ENCODE measurements around the gene CDH2.

The CDH2 gene

DNA sequence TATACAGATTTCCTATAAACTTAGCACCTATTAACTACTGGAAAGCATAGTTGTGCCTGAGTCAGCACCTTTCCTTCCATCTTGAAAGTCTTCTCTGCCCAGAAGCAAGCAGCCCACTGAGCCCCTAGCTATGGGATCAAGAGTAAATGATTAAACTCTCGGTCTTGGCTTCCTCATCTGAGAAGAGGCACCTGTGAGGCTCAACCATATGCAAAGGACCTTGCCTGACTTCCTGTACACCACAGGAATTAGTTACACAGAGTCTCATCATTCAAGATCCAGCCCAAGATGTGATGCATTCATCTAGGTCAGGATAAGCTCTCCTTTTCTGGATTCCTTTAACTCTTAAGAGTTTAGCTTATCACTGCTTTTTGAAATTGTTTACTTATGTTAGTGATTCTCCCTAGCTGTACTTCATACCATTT lies 96.0 kb downstream of the CDH2 start:
- no peak for DNase-seq

DNA sequence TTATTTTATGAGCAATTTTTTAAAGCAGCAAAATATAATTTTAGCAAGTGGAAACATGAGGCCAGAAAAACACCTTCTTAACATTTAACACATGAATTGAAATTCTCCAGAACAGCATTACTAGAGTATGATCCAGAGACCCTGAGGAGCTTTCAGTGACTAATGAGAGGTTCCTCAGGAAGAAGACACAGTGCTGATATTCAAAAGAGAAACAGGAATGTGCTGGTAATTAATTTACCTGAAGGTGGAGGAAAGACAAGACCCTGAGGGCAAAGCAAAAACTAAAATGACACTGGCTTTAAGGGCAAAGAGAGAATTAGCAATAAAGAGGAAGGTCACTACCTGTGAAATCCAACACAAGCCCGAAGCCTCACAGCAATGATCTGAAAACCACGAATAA lies 97.0 kb downstream of the CDH2 start:
- no peak for DNase-seq

DNA sequence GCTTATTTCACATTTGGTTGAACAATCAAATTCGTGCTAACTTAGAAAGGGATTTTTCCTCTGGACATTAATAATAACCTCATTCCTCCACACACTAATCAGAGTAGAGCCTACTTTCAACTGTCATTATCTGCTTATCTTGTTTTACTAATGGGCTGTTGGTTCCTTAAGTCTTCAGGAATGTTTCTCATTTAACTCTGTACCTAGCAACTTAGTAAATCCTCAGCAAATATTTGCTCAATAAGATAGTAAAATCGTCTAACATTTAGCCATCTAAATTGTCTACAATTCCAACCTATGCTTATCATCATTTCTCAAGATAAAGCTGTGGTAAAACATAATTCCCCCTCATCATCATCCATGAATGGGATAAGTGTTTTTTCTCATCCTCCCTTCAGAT lies 98.1 kb downstream of the CDH2 start:
- no peak for DNase-seq

DNA sequence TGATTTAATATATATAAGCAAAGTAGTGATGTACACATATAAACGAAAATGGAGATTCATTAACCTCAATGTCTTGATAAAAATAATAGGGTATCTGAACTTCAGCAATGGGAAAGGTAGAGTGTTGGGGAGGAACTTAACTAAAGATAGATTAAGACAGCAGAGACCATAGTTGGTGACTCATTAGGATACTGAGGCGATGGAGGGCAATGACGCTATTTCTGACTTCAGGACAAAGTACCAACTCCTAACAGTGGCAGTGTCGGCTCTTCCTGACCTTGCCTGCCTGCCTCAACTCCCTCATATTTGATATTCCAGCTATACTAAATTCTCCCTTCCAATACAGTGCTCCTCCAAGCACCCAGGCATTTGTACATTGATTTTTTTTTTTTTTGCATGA lies 98.6 kb downstream of the CDH2 start:
- no peak for DNase-seq

DNA sequence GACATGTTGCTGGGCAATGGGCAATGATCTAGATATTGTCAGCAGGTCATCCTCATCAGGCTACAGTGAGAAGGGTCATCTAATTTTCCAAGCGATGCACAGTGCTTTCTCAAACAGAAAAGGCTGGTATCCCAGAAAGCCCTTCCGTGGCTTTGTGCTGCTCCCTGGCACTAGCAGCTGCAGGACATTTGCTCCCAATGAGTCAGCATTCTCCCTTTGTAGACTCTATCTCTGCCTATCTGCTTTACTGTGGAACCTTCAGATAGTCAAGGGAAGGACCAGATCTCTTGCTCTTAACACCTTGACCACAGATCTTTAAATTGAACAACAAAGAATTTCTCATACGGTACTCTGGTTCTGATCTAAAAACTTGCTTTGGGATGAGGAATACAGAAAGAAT lies 101.4 kb downstream of the CDH2 start:
- no peak for DNase-seq

DNA sequence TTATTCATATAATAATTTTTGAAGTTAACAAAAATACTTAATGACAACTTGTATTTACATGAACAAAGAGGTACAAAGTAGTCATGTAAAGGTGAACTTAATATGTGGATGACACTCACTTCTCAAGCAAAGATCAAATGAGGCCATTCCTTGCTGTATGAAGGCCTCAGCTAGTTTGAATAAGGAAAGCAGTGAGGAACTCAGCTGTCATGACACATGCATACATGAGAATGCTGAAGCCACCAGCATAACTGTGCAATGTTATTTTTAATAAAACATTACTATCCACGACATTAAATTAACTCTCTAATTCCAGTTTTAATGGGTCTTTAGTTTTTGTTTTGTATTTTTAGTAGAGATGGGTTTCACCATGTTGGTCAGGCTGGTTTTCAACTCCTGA lies 102.9 kb downstream of the CDH2 start:
- DNase-seq: no peak

DNA sequence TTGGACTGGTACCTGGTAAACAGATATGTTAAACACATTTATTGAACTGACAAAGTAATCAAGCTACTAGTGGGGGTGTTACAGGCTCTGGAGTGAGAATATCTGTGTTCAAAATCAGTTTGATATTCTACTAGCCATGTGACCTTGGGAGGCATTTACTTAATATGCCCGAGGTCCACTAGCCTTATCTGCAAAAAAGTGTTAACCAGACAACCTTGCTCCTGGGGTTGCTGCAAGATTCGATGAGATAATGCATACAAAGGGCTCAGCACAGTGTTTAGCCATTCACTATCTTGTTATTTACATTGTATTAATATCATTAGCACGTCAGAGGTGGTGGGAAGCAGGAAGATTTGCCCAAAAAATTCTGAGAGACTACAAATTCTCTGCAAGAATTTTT lies 103.3 kb downstream of the CDH2 start:
- no peak for DNase-seq

DNA sequence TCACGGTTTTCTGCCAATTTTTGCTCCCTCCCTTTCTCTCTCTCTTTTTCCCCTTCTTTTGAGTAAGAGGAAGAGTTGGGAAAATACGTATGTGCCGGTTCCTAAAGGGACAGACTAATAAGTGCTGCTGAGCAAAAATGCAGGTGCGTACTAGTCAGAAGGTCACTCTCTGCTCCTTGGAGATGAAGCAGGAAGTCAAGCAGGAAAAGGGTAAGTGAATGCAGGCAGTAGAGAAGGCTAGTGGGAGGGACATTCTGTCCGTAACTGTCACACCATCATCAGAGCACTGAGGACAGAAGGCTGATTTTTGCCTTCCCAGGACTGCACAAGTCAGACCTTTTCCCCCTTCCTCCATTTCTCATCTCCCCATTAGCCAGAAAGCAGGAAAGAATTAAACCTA lies 105.7 kb downstream of the CDH2 start:
- no peak for DNase-seq

DNA sequence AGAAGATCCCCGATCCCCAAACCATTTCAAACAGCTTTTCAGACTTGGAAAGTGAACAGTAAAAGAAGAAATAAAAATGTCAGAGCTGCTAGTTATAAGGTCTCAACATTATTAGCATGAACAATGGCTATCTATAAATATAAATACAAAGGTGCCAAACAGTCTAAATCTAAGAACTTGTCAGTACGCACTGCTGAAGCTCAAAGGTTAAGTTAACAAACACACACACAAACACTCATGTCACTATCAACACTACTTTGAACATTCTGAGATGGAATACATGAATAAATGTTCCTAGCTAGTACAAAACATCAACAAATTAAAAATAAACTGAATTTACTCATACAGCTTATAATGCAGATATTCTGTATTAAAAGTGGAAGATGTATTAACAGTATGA lies 108.7 kb downstream of the CDH2 start:
- no peak for DNase-seq

DNA sequence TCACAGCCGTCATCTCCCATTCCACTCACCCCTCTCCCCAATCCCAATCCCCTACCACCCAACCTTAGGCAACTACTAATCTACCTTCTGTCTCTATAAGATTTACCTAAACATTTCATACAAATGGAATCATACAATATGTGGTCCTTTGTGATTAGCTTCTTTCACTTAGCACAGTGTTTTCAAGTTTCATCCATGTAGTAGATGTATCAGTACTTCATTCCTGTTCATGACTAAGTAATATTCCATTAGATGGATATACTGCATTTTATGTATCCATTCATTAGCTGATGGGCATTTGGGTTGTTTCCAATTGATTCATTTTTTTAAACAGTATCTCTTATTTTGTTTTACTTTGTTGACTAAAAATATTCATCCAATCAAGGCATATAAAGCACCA lies 109.6 kb downstream of the CDH2 start:
- no peak for DNase-seq

DNA sequence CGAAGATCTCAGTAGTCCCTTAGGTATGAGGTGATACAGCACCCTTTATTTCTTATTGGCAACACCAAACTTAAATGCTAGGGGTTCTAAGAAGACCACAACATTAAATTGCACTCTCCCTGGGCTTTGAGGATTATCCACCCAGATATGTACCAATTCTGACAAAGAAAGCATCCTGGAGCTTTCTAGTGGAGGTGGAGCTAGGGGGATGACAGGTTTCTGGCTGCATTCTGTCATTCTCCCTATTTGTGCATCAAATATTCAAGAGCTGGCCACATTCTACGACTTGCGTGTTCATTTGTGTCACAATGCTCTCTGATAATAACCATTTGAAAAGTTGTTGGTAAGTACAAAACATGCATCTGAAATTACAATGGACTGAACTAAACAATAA lies 111.1 kb downstream of the CDH2 start:
- no peak for DNase-seq

DNA sequence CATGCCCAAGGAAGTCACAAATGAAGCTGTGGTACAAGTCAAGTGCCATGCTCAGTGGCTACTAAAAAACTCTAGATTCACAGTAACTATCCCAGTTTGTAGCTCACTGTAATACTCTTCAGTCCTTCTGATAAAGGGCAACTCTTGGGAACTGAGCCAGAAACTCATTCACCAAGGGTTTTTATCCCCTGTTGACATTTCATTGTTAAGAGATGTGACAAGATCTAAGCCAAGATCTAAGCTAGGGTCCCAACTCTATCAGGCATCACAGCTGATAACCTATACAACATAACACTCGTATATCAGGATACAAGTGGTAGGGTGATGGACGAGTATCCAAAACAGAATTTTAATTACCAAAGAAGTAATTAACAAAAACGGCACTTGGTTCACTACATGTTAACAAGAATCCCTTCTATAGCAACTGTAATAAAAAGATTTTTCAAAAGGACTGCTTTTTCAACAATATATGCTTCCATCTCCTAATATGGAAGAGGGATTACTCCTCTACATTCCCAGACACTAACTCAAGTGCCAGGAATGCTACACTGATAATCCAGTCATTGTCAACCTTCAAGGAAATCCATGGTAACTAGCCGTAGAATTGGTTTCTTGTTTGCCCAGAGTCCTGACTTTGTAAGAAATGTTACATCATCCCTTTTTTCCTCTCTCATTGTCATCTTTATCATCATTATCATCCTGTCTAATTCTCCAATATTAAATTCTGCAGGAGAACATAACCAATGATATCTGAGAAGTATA lies 111.7 kb downstream of the CDH2 start:
- peak in 1 of 2 experiments; percentile 30 for DNase-seq

DNA sequence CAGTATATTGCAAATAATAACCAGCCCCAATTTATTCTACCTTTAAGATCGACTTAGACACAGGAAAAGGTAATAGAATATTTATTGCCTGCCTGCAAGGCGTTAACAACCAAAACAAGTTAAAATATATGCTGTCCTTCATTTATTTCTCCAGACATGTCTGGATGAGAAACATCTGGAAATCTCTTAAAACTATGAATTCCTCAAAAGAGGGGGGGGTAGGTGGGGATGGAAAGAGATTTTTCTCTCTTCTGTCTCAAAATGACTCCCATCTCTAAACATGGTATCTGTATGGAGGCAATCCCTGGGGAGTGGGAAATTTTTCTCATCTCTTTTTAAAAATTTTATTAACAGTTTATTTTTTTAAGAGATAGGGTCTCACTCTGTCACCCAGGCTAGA lies 113.0 kb downstream of the CDH2 start:
- no peak for DNase-seq

DNA sequence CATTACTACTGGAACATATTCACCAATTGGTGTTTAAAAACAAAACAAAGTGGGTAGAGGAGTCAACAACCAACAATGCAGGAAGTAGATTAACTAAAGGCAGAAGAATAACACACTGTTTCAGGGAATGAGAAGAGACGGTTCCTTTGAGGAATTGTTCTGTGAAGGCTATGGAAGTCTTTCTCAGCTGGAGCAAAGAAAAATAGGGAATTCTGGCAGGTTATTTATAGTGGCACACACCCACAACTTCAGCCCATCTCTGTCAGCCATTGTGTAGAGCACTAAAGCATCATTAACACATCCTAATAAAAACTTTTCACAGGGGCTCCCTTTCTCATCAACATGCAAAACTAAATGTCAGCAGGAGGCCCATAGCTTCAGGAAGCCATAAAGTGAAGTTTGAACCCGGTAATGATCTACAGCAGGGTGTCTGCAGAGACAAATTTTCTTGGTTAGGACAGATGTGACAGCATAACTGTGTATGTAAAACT lies 113.6 kb downstream of the CDH2 start:
- DNase-seq: no peak

DNA sequence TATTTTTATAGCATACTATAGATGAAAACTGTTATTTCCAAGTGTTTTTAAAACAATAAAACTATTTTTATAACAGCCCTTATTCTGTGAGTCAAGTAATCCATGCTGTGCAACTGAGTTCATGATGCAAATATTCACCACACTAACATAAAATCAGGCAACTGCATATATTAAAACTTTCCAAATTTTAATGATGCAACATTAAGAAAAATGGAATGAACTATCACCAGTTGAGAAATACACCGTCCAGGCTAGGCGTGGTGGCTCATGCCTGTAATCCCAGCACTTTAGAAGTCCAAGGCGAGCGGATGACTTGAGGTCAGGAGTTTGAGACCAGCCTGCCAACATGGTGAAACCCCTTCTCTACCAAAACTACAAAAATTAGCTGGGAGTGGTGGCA lies 114.5 kb downstream of the CDH2 start:
- DNase-seq: no peak

DNA sequence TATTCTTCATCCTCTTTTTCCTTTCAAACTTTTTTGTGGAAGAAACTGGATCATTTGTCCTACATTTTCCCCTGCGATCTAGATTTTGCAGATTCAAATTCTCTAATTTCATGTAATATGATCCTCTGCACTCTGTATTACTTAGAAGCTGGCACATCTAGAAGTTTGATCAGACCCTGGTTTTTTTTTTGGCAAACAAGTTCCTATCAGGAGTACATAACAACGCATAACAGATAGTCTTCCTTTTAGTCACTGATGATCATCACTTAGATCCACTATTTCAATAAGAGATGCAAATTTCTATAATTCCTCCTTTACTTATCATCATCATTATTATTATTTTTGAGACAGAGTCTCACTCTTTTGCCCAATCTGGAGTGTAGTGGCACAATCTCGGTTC lies 117.1 kb downstream of the CDH2 start:
- DNase-seq: no peak

DNA sequence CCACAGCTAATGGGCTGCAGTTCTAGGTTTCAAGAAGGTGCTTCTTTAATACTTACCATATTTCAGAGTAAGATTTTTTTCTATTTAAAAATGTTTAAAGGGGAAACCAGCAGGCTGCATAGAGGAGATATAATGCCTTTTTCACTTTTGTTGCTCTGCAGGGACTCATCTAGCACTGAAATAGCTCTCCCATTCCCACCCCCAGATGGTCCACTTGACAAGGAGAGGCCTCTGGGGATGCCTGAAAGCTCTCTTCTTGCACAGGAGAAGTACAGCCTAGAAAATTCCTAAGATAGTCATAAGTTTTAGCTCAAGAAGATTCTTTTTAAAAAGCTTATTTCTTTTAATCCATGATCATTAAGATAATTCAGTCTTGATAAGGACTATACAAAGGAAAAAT lies 126.4 kb downstream of the CDH2 start:
- no peak for DNase-seq

DNA sequence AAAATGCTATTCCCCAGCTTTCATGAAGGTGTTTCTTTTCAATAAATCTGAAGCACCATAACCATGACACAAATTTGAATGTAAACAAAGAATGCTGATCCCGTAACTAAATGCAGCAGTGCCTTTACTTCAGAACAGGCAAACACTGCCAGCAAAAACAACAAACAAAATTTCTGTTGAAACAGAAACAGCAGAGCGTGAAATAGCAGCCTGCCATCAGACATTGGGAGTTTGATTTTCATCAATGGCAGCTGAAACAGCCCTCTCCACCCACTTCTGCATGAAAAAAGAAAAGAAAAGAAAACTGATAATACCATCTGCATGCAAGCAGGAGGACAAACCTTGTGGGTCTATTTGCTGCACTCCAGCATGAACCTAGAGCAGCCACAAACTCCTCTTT lies 128.3 kb downstream of the CDH2 start:
- no peak for DNase-seq

DNA sequence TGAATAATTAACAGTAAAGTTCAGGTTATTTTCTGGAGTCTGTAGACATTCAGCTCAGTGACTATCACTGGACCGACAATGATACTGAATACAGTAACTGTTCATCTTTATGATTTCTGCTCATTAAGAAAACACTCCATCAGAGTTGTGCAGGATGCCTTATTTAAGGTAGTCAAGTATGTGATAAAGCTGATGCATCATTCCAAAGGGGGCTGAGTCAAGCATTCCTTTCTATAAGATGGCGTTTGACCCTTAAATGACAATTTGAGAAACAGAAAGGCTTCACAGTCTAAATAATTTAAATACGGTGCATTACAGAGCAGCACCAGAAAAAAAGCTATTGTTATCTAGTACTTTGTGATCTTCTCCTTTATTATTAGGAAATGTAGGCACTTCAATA lies 131.1 kb downstream of the CDH2 start:
- DNase-seq: no peak

DNA sequence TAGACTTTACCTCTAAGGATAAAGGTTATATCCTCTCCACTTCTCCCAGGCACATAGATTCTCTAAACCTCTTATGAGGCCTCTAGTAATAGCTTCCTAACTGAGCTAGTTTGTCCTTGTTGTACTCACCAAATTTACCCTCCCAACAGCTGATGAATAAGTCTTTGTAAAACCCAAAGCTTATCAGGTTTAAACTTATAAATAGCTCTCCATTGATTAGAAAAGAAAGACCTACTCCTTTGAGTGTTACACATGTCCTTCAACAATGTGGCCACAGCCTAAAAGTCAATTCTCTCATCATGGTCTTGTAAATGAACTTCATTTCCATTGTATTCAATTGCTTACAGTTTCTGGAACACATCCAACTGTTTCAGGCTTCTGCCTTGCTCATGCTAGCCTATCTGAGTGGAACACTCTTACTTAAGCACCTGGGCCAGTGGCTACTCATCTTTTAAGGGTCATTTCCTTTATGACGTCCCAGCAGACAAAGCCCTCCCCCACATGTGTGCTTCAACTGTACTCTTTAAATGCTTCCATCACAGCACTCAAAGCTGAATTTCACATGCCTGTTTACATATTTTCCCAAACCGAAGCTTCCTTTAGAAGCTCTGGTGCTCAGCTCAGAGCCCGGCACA lies 131.6 kb downstream of the CDH2 start:
- DNase-seq: no peak

DNA sequence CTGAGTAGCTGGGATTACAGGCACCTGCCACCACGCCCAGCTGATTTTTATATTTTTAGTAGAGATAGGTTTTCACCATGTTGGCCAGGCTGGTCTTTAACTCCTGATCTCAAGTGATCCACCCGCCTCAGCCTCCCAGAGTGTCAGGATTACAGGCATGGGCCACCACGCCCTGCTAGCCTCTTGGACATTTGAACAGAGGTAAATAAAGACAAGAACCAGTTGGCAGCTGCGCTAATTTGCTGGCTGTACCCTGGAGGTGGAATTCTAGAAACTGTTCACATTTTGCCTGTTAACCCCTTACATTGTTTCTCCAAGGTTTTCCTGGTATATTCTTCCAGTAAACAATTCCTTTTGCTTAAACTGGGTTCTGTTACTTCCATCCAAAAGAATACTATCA lies 132.9 kb downstream of the CDH2 start:
- no peak for DNase-seq

DNA sequence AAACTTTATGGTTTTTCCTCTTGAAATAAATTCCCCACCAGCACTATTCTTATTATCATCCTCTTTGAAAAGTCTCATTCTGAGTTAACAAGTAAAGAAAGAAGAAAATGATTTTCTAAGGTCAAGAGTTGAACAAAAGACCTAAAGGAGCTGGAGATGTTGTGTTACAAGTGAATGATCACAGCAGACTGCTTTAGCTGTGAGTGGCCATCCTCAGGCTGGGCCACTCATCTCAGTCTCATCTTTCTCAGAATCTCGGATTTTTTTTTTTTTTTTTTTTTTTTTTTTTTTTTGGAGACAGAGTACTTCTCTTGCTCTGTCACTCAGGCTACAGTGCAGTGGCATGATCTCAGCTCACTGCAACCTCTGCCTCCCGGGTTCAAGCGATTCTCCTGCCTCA lies 133.3 kb downstream of the CDH2 start:
- no peak for DNase-seq

DNA sequence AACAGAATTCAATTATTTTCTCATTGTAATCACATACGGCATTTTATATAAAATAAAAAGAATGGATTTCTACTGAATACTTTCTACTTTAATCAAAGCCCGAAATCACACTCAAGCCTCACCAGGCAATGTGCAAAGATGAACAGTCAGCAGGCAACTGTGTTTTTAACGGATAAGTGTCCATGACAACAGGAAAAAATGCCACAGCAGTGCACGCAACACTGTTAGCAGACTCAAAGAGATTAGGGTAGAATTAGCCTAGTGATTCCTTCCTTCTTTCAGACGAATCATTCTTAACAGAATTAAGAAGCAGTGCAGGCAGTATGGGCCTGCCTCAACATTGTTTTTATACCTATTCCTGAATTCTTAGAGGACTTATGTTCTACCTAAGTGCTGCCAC lies 135.6 kb downstream of the CDH2 start:
- DNase-seq: no peak

DNA sequence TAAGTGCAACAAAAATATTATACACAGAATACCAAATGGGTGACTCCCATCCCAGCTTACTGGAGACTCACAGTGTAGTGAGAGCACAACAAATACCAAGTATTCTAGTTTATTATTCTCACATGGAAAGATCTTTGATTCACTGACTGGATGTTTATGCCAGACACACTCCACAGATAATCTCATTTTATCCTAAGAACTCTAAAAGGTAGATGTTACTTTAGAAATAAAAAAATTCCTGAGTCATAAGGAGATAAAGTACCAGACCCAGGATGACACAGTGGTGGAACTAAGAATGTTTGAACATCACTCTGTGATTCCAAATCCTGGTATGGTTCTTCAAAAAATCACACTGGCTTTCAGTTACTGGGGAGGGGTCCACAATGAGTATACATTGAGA lies 136.2 kb downstream of the CDH2 start:
- DNase-seq: no peak

DNA sequence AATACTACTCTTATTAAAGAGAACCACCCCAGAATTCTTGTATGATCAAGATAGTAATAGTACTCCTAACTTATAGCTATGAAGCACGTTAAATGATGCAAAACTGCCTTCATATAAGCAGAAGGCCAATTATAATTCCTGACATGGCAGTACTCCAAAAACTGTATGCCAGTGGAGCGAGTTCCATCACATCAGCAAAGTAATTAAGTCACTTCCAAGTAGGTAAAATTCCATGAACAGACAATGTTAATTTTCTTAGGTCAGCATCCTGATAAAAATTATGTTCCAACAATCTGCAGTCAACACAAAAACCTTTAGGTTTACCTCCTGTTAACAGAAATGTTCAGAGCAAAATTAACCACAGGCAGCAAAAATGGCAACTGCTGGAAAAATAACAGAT lies 136.7 kb downstream of the CDH2 start:
- no peak for DNase-seq

Measured in SW 1271 (cell line).